LNCAP (cell line): ENCODE data around the gene SDK1.

ENCODE experiments used
- CTCF ChIP-seq: fragments of 450-650 bp; IDR thresholded peaks from 2 replicates; pipeline ENCODE4 v1.5.1; 2017; ENCODE audit warnings: mild to moderate bottlenecking

Gene SDK1

GRCh38 chr7:4151926-4152549 is 851.0 kb downstream of the SDK1 start:
- no peak for TF ChIP-seq CTCF

DNA sequence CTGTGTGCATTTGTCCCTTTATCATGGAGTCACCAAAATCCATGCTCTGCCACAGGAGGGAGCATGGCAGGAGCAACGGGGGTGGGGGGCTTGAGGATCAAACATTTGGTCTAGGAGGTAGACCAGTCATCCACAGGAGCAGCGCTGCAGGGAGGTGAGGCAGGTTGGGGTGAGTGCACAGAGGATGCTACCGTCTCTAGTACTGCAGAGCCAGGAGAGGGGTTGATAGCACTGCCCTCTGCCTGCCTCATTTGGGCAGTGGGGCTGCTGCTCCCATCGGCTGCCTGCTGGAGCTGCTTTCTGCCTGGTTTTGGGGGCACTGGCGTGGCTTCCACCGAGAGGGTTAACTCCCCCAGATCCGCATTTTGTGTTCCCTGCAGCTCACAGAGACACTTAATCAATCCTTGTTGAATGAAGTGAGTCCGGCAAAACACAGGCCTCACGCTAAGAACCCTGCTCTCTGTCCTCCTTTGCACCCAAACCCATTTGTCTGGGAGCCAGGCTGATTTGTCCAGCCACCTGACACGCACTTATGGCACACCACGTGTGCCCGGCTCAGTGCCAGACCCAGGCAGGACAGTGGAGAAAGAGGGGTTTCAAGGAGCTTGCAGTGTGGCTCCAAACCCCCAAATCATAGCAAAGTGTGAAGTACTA is 854.0 kb downstream of the SDK1 start:
- TF ChIP-seq CTCF, result no peak

- no peak for TF ChIP-seq CTCF
Observed at GRCh38 chr7:4156190-4156589, 855.1 kb downstream of the SDK1 start.

GRCh38 chr7:4157651-4158050 is 856.6 kb downstream of the SDK1 start:
- TF ChIP-seq CTCF, result no peak

DNA sequence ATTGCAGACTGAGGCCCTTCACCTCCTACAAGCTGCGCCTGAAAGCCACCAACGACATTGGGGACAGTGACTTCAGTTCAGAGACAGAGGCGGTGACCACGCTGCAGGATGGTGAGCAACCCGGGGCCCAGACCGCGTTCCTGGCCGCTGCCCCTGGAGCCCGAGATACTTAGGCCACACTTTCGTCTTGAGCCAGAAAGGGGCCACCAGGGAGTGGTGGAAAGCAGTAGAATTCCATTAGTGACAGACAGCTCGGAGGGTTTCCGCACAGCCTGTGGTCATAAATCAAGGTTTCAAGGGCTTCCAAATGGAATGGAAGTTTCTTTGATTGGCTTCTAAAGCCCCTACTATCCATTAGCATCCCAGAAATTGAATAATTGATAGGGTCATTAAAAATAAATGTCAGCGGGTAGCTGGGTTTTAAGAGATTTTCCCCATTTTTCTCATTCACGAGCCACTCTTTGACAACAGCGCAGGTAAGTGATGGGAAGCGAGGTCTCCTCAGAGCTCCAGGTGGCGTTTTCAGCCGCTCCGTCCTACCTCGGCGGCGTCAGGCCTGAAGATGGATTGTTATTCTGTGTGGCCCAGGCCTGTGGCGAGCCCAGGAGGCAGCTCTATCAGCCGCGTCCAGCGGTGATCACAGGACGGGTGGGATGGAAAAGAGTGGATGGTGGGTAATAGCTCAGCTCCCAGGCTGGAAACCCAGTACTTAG is 857.5 kb downstream of the SDK1 start:
- TF ChIP-seq CTCF, result no peak

DNA sequence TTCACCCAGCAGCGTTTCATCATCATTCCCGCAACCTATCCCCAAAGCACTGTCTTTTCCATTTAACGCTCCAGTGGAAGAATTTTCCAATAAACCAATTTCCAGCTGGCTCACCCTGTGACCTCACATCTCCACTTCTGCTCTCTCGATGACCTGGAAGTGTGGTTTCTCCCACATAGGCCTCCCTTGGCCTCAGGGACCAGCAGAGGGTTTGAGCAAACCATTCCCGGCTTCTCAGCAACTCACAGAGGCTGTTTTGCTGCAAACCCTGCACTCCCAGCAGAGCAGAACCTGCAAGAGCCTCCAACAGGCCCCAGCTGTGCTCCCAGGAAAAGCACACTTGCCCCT is 858.1 kb downstream of the SDK1 start:
- no peak for TF ChIP-seq CTCF

DNA sequence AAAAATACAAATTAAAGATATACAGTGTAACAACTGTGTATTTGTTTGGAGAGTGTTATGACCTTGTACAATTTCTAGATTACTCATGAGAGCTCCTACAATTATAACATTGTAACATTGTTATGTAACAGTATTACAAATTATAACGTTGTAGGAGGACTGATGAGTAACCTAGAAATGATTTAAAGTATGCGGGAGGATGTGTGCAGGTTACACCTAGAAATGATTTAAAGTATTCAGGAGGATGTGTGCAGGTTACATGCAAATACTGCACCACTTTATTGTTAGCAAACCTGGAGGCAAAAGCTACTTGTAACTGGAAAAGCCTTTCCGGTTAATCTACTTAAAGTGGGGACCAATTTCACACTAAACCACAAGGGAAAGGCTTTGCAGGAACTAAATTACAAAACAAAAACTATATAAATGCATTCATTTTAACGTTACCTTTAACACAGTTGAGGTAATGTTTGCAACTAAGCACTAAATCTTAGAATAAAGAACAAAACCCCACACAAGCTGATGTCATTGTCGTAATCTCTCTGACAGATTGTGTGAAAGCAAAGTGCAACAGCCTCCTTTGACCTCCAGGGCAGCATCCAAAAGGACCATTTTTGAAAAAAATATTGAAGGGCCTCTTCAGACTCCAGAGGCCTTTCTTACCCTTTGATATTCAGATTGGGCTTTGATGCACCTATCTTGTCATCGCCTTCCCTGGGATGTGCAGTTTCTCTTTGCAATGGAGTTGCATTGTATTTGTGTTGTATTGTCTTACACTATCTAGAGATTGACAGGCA is 858.9 kb downstream of the SDK1 start:
- TF ChIP-seq CTCF, result no peak
